ENCODE results near the gene NFATC2. TPM values are rescaled to one million over a fixed set of nuclear protein-coding genes. Genes with fewer than 3 reads are reported as not detected.

Gene NFATC2
- total RNA-seq, 4 donors from 2014 or later, result 1.6 to 3.9 (median 2.8) TPM

DNA sequence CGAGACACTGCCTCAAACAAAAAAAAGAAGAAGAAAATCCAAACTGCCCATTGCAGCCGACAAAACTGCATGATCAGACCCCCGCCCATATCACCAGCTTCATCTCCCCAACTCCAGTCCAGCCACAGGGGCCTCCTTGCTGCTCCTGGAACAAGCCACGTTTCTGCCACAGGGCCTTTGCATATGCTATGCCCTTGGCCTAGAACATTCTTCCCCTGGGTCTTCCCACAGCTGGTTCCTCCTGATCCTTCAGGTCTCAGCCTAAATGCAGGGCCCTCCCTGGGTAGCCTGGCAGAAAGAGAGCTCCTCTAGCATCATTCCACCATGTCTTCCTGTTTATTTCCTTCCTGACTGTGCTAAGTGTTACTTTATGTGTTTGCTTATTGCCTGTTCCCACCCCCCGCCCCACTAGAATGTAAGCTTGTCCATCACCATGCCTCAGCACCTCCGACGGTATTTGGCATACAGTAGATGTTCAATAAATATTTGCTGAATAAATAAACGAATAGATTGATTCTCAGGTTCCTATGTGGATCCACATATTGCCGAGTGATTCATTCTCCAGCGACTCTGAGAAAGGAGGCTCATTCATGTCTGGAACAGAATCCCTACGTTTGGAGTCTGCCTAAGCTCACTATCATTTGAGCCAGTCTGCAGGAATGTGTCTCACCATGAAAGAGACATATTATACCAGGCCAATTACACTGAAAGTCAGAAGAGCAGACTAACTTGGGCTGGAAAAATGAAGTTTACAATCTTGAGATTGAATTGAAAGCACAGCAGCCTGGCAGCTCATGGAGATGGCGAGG, 56.1 kb downstream of the NFATC2 start:
- H3K36me3 ChIP-seq, result no peaks in the 10 kb centered on the region
- no peak overlapping the region for H3K27ac ChIP-seq
- in situ Hi-C loops (cut with MboI; ENCODE audit: low sequenced_read_pairs in 4 of 4) (no loop called here), intact Hi-C loops (cut with DNase I; ENCODE audit: low total_unique reads) (no loop called here)
- no peaks in the 10 kb centered on the region for H3K4me1 ChIP-seq
- ATAC-seq, result no peak
- no peaks in the 10 kb centered on the region for H3K9me3 ChIP-seq
- H3K27me3 ChIP-seq, result no peaks in the 10 kb centered on the region
- TF ChIP-seq POLR2A (IDR thresholded peaks at IDR 0.05), result no peak
- TF ChIP-seq, protein P1, sequence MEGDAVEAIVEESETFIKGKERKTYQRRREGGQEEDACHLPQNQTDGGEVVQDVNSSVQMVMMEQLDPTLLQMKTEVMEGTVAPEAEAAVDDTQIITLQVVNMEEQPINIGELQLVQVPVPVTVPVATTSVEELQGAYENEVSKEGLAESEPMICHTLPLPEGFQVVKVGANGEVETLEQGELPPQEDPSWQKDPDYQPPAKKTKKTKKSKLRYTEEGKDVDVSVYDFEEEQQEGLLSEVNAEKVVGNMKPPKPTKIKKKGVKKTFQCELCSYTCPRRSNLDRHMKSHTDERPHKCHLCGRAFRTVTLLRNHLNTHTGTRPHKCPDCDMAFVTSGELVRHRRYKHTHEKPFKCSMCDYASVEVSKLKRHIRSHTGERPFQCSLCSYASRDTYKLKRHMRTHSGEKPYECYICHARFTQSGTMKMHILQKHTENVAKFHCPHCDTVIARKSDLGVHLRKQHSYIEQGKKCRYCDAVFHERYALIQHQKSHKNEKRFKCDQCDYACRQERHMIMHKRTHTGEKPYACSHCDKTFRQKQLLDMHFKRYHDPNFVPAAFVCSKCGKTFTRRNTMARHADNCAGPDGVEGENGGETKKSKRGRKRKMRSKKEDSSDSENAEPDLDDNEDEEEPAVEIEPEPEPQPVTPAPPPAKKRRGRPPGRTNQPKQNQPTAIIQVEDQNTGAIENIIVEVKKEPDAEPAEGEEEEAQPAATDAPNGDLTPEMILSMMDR (IDR thresholded peaks at IDR 0.05 in 4 of 5, conservative IDR thresholded peaks at IDR 0.05 in 1 of 5), result no peak
- DNase-seq, result no peak
- no peak overlapping the region for H3K4me3 ChIP-seq

DNA sequence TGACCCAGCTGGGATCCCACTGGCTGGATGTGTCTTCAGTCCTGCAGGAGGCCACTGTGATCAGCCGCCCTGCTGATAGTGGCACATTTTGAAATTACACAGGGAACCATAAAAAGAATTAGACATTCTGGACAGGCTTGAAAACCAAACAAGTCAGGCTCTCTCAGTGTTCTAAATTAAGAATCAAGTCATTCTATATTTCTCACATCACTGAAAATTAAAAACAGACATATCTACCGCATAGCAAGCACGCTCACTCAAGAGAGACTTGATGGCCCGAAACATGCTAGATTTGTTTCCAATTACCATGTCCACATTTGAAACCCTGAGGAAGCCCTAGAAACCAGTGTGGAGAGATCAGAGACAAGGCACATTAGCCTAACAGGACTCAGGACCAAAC, 57.7 kb downstream of the NFATC2 start:
- TF ChIP-seq, protein P1 (IDR thresholded peaks at IDR 0.05 in 4 of 5, conservative IDR thresholded peaks at IDR 0.05 in 1 of 5), result no peak
- no peak for TF ChIP-seq POLR2A (IDR thresholded peaks at IDR 0.05)

GRCh38 chr20:51484141-51484815, 58.2 kb downstream of the NFATC2 start:
- ATAC-seq (no peak), DNase-seq (no peak)
- no peak overlapping the region for H3K4me3 ChIP-seq
- no peaks in the 10 kb centered on the region for H3K27me3 ChIP-seq
- in situ Hi-C loops (cut with MboI; ENCODE audit: low sequenced_read_pairs in 4 of 4), result no loop called here
- no peaks in the 10 kb centered on the region for H3K36me3 ChIP-seq
- H3K9me3 ChIP-seq, result no peaks in the 10 kb centered on the region
- H3K4me1 ChIP-seq, result no peaks in the 10 kb centered on the region
- no peak overlapping the region for H3K27ac ChIP-seq
- intact Hi-C loops (cut with DNase I; ENCODE audit: low total_unique reads), result no loop called here
- TF ChIP-seq POLR2A (IDR thresholded peaks at IDR 0.05), result no peak
- TF ChIP-seq, protein P1 (IDR thresholded peaks at IDR 0.05 in 4 of 5, conservative IDR thresholded peaks at IDR 0.05 in 1 of 5), result no peak

More for the DNA sequence above, 57.7 kb downstream of the NFATC2 start:
- ATAC-seq (no peak), DNase-seq (no peak)
- Histone ChIP-seq H3K27ac (no peak overlapping the region), H3K4me3 (no peak overlapping the region), H3K27me3 (no peaks in the 10 kb centered on the region), H3K4me1 (no peaks in the 10 kb centered on the region), H3K36me3 (no peaks in the 10 kb centered on the region), H3K9me3 (no peaks in the 10 kb centered on the region)
- intact Hi-C loops (cut with DNase I; ENCODE audit: low total_unique reads), result no loop called here
- in situ Hi-C loops (cut with MboI; ENCODE audit: low sequenced_read_pairs in 4 of 4), result no loop called here

DNA sequence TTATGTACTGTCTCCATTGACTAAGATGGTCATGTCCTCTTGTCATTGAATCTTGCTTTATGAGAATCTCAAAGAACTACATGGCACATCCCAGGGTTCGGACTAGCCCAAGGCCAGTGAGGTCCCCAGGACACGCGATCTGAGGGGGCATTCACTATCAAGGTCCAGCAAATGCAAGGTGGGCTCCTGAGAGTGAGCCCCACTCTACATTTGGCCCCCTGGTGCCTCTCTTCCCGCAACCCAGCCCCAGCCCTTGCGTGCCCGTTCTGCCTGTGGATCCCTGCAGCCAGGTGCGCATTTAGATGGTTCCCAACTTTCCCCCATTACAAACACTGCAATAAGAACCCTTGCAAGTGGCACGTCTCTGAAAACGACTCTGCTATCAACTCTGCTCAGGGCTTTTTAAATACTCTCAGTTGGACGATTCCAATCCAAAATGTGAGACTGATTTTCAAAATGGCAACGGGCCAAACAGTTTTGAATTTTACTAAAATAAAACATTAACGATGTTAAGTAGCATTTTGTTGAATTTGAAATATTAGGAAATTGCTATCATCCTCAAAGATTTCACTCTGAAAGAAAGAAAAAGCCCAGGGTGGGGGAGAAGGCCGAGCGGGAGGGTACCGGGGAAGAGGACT, 59.6 kb downstream of the NFATC2 start:
- ATAC-seq (no peak), DNase-seq (no peak)
- no peaks in the 10 kb centered on the region for H3K9me3 ChIP-seq
- no peak overlapping the region for H3K27ac ChIP-seq
- intact Hi-C loops (cut with DNase I; ENCODE audit: low total_unique reads), result no loop called here
- no peaks in the 10 kb centered on the region for H3K27me3 ChIP-seq
- H3K4me3 ChIP-seq, result no peak overlapping the region
- no peaks in the 10 kb centered on the region for H3K36me3 ChIP-seq
- no peaks in the 10 kb centered on the region for H3K4me1 ChIP-seq
- in situ Hi-C loops (cut with MboI; ENCODE audit: low sequenced_read_pairs in 4 of 4), result no loop called here
- no peak for TF ChIP-seq POLR2A (IDR thresholded peaks at IDR 0.05)
- TF ChIP-seq, protein P1 (IDR thresholded peaks at IDR 0.05 in 4 of 5, conservative IDR thresholded peaks at IDR 0.05 in 1 of 5), result no peak
